Liver (tissue), 9 donors: ENCODE results near the gene WWC2. TPM values are rescaled to one million over a fixed set of nuclear protein-coding genes. Genes with fewer than 3 reads are reported as not detected.

Source experiments
- DNase-seq: peaks from one replicate; pipeline ENCODE4 v3.0.0-alpha.2; 2017; ENCODE audit warnings: low spot score
- H3K27ac ChIP-seq, 2 donors: one replicate each; pipeline ENCODE4 v1.7.0; 2013; ENCODE audit warnings: inconsistent platforms in 2 of 2, low read length in 2 of 2, control low read depth in 1 of 2, low read depth in 1 of 2, mild to moderate bottlenecking in 1 of 2
- H3K27me3 ChIP-seq, 4 donors: one replicate each; pipeline versions ENCODE4 v1.6.1 to v1.7.0; 2013; ENCODE audit warnings: low read length in 3 of 4, inconsistent platforms in 1 of 4, mild to moderate bottlenecking in 1 of 4, moderate library complexity in 1 of 4; ENCODE audit not compliant: control insufficient read depth in 4 of 4, insufficient read depth in 4 of 4
- H3K36me3 ChIP-seq, 4 donors: one replicate each; pipeline versions ENCODE4 v1.6.1 to v1.7.0; 2013; ENCODE audit warnings: low read length in 3 of 4, mild to moderate bottlenecking in 3 of 4, low read depth in 1 of 4, moderate library complexity in 1 of 4; ENCODE audit not compliant: control insufficient read depth in 4 of 4, insufficient read depth in 3 of 4
- H3K4me1 ChIP-seq, 4 donors: one replicate each; pipeline versions ENCODE4 v1.6.1 to v1.7.0; 2013; ENCODE audit warnings: low read length in 3 of 4, mild to moderate bottlenecking in 3 of 4, moderate library complexity in 1 of 4; ENCODE audit not compliant: control insufficient read depth in 4 of 4, insufficient read depth in 4 of 4
- H3K4me3 ChIP-seq, 3 donors: one replicate each; pipeline versions ENCODE4 v1.6.1 to v1.7.0; 2013; ENCODE audit warnings: low read length in 3 of 3, control low read depth in 1 of 3, low read depth in 1 of 3, mild to moderate bottlenecking in 1 of 3
- H3K9ac ChIP-seq, 2 donors: one replicate each; pipeline ENCODE4 v1.7.0; 2013; ENCODE audit warnings: low read length in 2 of 2, mild to moderate bottlenecking in 2 of 2, moderate library complexity in 2 of 2, control low read depth in 1 of 2, low read depth in 1 of 2
- H3K9me3 ChIP-seq, 4 donors: one replicate each; pipeline versions ENCODE4 v1.6.1 to v1.7.0; 2013; ENCODE audit warnings: low read length in 3 of 4; ENCODE audit not compliant: control insufficient read depth in 4 of 4
- ATF3 ChIP-seq: IDR thresholded peaks from 2 replicates; pipeline ENCODE4 v1.6.1; 2016; ENCODE audit warnings: antibody characterized with exemption
- CTCF ChIP-seq: fragments of 150-350 bp; IDR thresholded peaks from 2 replicates; pipeline ENCODE4 v1.5.1; 2017; ENCODE audit warnings: improper control_type of control experiment, low read depth, low read length; ENCODE audit not compliant: missing input control
- FOXA1 ChIP-seq: IDR thresholded peaks from 2 replicates; pipeline ENCODE4 v1.6.1; 2016; ENCODE audit warnings: antibody characterized with exemption
- FOXA2 ChIP-seq: IDR thresholded peaks from 2 replicates; pipeline ENCODE4 v1.6.1; 2016; ENCODE audit warnings: antibody characterized with exemption
- GABPA ChIP-seq, 2 donors: IDR thresholded peaks in 1 of 2; conservative IDR thresholded peaks in 1 of 2; 2 replicates each; pipeline ENCODE4 v1.6.1; 2016; ENCODE audit warnings: antibody characterized with exemption in 2 of 2, mild to moderate bottlenecking in 1 of 2, moderate library complexity in 1 of 2
- HNF4A ChIP-seq, 2 donors: conservative IDR thresholded peaks; 2 replicates each; pipeline ENCODE4 v1.6.1; 2016; ENCODE audit warnings: antibody characterized with exemption in 2 of 2, mild to moderate bottlenecking in 2 of 2
- HNF4G ChIP-seq: IDR thresholded peaks from 2 replicates; pipeline ENCODE4 v1.6.1; 2016; ENCODE audit warnings: antibody characterized with exemption
- JUND ChIP-seq, 2 donors: IDR thresholded peaks; 2 replicates each; pipeline ENCODE4 v1.6.1; 2016; ENCODE audit warnings: antibody characterized with exemption in 2 of 2
- MAX ChIP-seq: IDR thresholded peaks from 2 replicates; pipeline ENCODE4 v1.6.1; 2016; ENCODE audit warnings: antibody characterized with exemption
- NR2F2 ChIP-seq: IDR thresholded peaks from 2 replicates; pipeline ENCODE4 v1.6.1; 2016; ENCODE audit warnings: antibody characterized with exemption
- RAD21 ChIP-seq, 2 donors: IDR thresholded peaks; 2 replicates each; pipeline ENCODE4 v1.6.1; 2016; ENCODE audit warnings: antibody characterized with exemption in 2 of 2, mild to moderate bottlenecking in 2 of 2
- REST ChIP-seq: IDR thresholded peaks from 2 replicates; pipeline ENCODE4 v1.6.1; 2016; ENCODE audit warnings: antibody characterized with exemption, mild to moderate bottlenecking
- RXRA ChIP-seq, 2 donors: IDR thresholded peaks; 2 replicates each; pipeline ENCODE4 v1.6.1; 2017 to 2018; ENCODE audit warnings: antibody characterized with exemption in 2 of 2, mild to moderate bottlenecking in 1 of 2
- SP1 ChIP-seq: IDR thresholded peaks from 2 replicates; pipeline ENCODE4 v1.6.1; 2018; ENCODE audit warnings: antibody characterized with exemption, mild to moderate bottlenecking
- TAF1 ChIP-seq: conservative IDR thresholded peaks from 2 replicates; pipeline ENCODE4 v1.6.1; 2016; ENCODE audit warnings: antibody characterized with exemption, mild to moderate bottlenecking
- YY1 ChIP-seq: IDR thresholded peaks from 2 replicates; pipeline ENCODE4 v1.6.1; 2016; ENCODE audit warnings: antibody characterized with exemption, mild to moderate bottlenecking
- ZBTB33 ChIP-seq: IDR thresholded peaks from 2 replicates; pipeline ENCODE4 v1.6.1; 2016; ENCODE audit warnings: antibody characterized with exemption
- WGBS: extraction: QIAGEN DNeasy Blood & Tissue Kit; methylation state at CpG from one replicate; pipeline ENCODE4 v1.1.7; 2013; 5-methylcytosine and 5-hydroxymethylcytosine counted together
- polyA plus RNA-seq, 2 donors: library from polyadenylated mRNA; stranded (reverse) in 1 of 2; unstranded in 1 of 2; fragments of 200-250 nt in 1 of 2; fragments of >200 nt in 1 of 2; fragmentation: Nextera tagmentation in 1 of 2; extraction: Ambion mirVana in 1 of 2; gene quantifications; one replicate each; pipeline versions ENCODE4 v1.2.1 to v1.2.3, GENCODE V29; 2013 to 2015
- total RNA-seq, 2 donors: library from RNA; depleted of rRNA; stranded (reverse); fragments of >200 nt; gene quantifications; one replicate each; pipeline ENCODE4 v1.2.3, GENCODE V29; 2014
- donor health status: healthy.
- donor health status: healthy.
- donor health status: healthy.
- donor health status: healthy.
- donor health status: healthy.

The WWC2 gene
- total and polyA plus RNA-seq, 4 donors, result 8.6 to 60.1 (median 13.3) TPM

GRCh38 chr4:183136855-183137254, 37.8 kb downstream of the WWC2 start:
- Histone ChIP-seq H3K9ac (no peak overlapping the region), H3K9me3 (no peaks in the 10 kb centered on the region), H3K4me1 (peaks cover under 1 to 8% (median 5%) of the 10 kb centered on the region in 4 donors), H3K4me3 (no peak overlapping the region), H3K27me3 (no peaks in the 10 kb centered on the region), H3K36me3 (no peaks in the 10 kb centered on the region), H3K27ac (no peak overlapping the region)
- TF ChIP-seq NR2F2, result no peak
- TF ChIP-seq CTCF, result no peak
- TF ChIP-seq SP1, result no peak
- no peak for TF ChIP-seq FOXA2
- no peak for TF ChIP-seq FOXA1
- no peak for TF ChIP-seq ATF3
- TF ChIP-seq JUND (IDR thresholded peaks at IDR 0.05), result no peak
- no peak for TF ChIP-seq YY1
- TF ChIP-seq HNF4A (conservative IDR thresholded peaks at IDR 0.05), result no peak
- TF ChIP-seq HNF4G, result no peak
- no peak for TF ChIP-seq MAX
- no peak for TF ChIP-seq RXRA (IDR thresholded peaks at IDR 0.05)
- no peak for TF ChIP-seq TAF1
- TF ChIP-seq GABPA (IDR thresholded peaks at IDR 0.05 in 1 of 2, conservative IDR thresholded peaks at IDR 0.05 in 1 of 2), result no peak
- TF ChIP-seq RAD21 (IDR thresholded peaks at IDR 0.05), result no peak
- no peak for TF ChIP-seq REST
- no peak for DNase-seq
- 96% methylated on average over 3 of the region's 3 CpGs for WGBS

- no peak overlapping the region for H3K4me3 ChIP-seq
- H3K9me3 ChIP-seq, result no peaks in the 10 kb centered on the region
- WGBS, result 94% methylated on average over 4 of the region's 4 CpGs
- no peak for TF ChIP-seq ZBTB33
- TF ChIP-seq HNF4A (conservative IDR thresholded peaks at IDR 0.05), result no peak
- TF ChIP-seq NR2F2, result no peak
- TF ChIP-seq RAD21 (IDR thresholded peaks at IDR 0.05), result no peak
- no peak for TF ChIP-seq FOXA1
- TF ChIP-seq ATF3, result no peak
- no peak for TF ChIP-seq MAX
- no peak overlapping the region for H3K9ac ChIP-seq
- H3K36me3 ChIP-seq, result no peaks in the 10 kb centered on the region
- no peak overlapping the region for H3K27ac ChIP-seq
- H3K4me1 ChIP-seq, result peaks cover 8 to 20% (median 15%) of the 10 kb centered on the region in 4 donors
- no peak for DNase-seq
- no peaks in the 10 kb centered on the region for H3K27me3 ChIP-seq
Observed at GRCh38 chr4:183139058-183139750, 40.1 kb downstream of the WWC2 start.
